Measurements from ENCODE around the gene FOXN3.

DNA sequence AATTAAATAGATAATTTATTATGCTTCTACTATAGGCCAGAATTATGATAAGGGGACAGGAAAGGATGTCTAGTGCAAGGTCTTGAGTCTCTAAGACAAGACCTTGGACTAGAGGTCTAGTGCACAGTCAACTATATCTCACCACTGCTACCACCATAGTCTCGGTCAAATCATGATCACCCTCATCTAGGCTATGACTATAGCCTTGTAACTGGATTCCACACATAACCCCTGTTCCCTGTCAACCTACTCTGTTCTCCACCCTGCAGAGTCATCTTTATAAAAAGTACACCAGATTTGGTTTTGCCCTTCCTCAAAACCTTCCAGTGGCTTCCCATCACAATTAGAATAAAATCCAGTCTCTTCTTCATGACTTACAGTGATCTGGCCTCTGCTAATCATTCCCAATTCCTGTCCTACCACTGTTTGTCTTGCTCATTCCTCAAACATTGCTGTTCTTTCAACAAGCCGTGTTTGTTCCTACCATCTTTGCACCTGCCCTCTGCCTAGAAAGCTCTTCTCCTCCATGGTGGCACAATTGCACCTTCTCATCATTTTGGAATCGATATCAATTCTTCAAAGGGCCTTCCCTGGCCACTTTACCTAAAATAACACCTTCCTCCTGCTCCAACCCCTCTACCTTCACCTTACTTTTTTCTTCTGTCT is 169.4 kb downstream of the FOXN3 start:
- TF ChIP-seq, protein P1, sequence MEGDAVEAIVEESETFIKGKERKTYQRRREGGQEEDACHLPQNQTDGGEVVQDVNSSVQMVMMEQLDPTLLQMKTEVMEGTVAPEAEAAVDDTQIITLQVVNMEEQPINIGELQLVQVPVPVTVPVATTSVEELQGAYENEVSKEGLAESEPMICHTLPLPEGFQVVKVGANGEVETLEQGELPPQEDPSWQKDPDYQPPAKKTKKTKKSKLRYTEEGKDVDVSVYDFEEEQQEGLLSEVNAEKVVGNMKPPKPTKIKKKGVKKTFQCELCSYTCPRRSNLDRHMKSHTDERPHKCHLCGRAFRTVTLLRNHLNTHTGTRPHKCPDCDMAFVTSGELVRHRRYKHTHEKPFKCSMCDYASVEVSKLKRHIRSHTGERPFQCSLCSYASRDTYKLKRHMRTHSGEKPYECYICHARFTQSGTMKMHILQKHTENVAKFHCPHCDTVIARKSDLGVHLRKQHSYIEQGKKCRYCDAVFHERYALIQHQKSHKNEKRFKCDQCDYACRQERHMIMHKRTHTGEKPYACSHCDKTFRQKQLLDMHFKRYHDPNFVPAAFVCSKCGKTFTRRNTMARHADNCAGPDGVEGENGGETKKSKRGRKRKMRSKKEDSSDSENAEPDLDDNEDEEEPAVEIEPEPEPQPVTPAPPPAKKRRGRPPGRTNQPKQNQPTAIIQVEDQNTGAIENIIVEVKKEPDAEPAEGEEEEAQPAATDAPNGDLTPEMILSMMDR (IDR thresholded peaks at IDR 0.05), result no peak
- TF ChIP-seq POLR2AphosphoS5 (IDR thresholded peaks at IDR 0.05; ENCODE audit: low read depth, low read length) (no peak), RAD21 (IDR thresholded peaks at IDR 0.05; ENCODE audit: low read length) (no peak), USF1 (IDR thresholded peaks at IDR 0.05; ENCODE audit: borderline replicate concordance, low read depth) (no peak)

Data from SK-N-SH (cell line).